ENCODE data around the gene ZBTB17. TPM values are rescaled to one million over a fixed set of nuclear protein-coding genes. Genes with fewer than 3 reads are reported as not detected.

The ZBTB17 gene
- total and polyA plus RNA-seq, 9 of the 15 experiments (the other 6 are each of a cell fraction or from before 2014, with no cell fraction given): 1.1 to 53.4 (median 29.6) TPM

DNA sequence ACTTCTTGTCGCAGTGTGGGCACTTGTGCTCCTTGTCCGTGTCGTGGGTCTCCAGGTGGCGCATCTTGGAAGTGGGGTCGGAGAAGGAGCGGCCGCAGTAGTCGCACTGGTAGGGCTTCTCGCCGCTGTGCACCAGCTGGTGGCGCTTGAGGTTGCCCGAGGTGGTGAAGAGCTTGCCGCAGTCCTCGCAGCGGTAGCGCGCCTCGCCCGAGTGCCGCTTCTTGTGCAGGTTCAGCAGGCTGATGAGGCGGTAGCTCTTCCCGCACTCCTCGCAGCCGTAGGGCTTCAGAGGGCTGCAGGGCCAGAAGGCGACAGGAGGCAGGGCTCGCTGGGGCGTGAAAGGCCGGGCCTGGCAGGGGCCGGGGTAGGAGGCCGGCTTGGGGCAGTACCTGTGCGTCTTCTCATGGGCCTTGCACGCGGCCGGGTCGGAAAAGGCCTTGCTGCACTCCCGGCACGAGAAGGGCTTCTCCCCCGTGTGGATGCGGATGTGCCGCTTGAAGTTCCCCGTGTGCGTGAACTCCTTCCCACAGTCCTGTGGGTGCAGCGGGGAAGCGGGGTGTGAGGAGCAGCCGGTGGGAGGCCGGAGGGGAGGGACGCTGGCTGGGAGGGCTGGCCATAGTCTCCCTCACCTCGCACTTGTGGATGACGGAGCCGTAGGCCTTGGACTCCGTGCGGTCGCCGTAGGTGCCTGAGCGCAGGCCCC is 31.4 kb downstream of the ZBTB17 start:
- H3K9me1 ChIP-seq (ENCODE audit: control insufficient read depth, insufficient read depth, low read length): no peaks in the 10 kb centered on the region
- no peak overlapping the region for H3K27ac ChIP-seq (ENCODE audit: extremely low read depth, low read depth, low read length)
- 96% methylated on average over 45 of the region's 55 CpGs for WGBS (ENCODE audit: insufficient coverage, low coverage, missing lambda C conversion rate)
- H3K9ac ChIP-seq (ENCODE audit: insufficient read depth in 1 of 2, low read depth in 2 of 2, low read length in 2 of 2): no peak overlapping the region
- FAIRE-seq (no peak), ATAC-seq (no peak), DNase-seq (ENCODE audit: extremely low read depth in 1 of 4, low spot score in 3 of 4) (no peak)
- peaks cover 4% of the 10 kb centered on the region; the same call in 1 of the 2 replicates for H4K20me1 ChIP-seq (replicated peaks; ENCODE audit: control insufficient read depth, insufficient read depth, low read length)
- TSS peak; percentile 12 for BruUV-seq (replicated peaks)
- in situ Hi-C loops (cut with MboI): no loop called here
- peaks cover 15 to 52% of the 10 kb centered on the region in 2 experiments for H3K4me1 ChIP-seq (replicated peaks in 1 of 2; ENCODE audit: control insufficient read depth in 2 of 2, insufficient read depth in 2 of 2, low read length in 2 of 2)
- no peaks in the 10 kb centered on the region for H3K9me3 ChIP-seq (replicated peaks; ENCODE audit: control insufficient read depth, insufficient read depth, low read depth, low read length)
- peaks cover 93% of the 10 kb centered on the region for H3K36me3 ChIP-seq (ENCODE audit: control insufficient read depth, insufficient read depth, low read length)
- H3K79me2 ChIP-seq (ENCODE audit: control insufficient read depth, insufficient read depth, low read length): peaks cover 24% of the 10 kb centered on the region
- no peaks in the 10 kb centered on the region for H3K27me3 ChIP-seq (ENCODE audit: control insufficient read depth in 2 of 2, insufficient read depth in 2 of 2, low read length in 2 of 2)
- CTCF ChIA-PET (ENCODE audit: low intra/inter-chr PET ratio): no interaction called here
- intact Hi-C loops (cut with micrococcal nuclease): no loop called here
- no peak overlapping the region for H2AFZ ChIP-seq (ENCODE audit: low read depth, low read length)
- no peak overlapping the region for H3K4me2 ChIP-seq (ENCODE audit: insufficient read depth, low read length)
- TF ChIP-seq POLR2G (IDR thresholded peaks at IDR 0.05; ENCODE audit: low read depth, low read length) (peak; percentile 52), XRCC3 (IDR thresholded peaks at IDR 0.05) (no peak), HMGN3 (IDR thresholded peaks at IDR 0.05; ENCODE audit: borderline replicate concordance, extremely low read depth, insufficient read length, low read depth, low read length) (peak; percentile 51)
- TF ChIP-seq, protein P1, sequence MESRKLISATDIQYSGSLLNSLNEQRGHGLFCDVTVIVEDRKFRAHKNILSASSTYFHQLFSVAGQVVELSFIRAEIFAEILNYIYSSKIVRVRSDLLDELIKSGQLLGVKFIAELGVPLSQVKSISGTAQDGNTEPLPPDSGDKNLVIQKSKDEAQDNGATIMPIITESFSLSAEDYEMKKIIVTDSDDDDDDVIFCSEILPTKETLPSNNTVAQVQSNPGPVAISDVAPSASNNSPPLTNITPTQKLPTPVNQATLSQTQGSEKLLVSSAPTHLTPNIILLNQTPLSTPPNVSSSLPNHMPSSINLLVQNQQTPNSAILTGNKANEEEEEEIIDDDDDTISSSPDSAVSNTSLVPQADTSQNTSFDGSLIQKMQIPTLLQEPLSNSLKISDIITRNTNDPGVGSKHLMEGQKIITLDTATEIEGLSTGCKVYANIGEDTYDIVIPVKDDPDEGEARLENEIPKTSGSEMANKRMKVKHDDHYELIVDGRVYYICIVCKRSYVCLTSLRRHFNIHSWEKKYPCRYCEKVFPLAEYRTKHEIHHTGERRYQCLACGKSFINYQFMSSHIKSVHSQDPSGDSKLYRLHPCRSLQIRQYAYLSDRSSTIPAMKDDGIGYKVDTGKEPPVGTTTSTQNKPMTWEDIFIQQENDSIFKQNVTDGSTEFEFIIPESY (CRISPR knock-in tag; IDR thresholded peaks at IDR 0.05): peak; percentile 93
- H3K4me3 ChIP-seq: no peak overlapping the region
- POLR2A ChIA-PET: interaction anchor here (0.6 to 1.1 kb wide), 4 partner anchors 8 to 590 kb away, joined by 3 to 5 read pairs (median 4); no protein-coding TSS in a partner anchor

All from K562 (cell line).